CD4-positive, alpha-beta T cell (primary cell): ENCODE data around the gene WNK3. TPM values are rescaled to one million over a fixed set of nuclear protein-coding genes. Genes with fewer than 3 reads are reported as not detected.

ENCODE experiments used
- ATAC-seq: fragments of 200-7000 bp; cut with Tn5 transposase; one replicate; pipeline ENCODE4 v1.10.0; 2022; ENCODE audit warnings: mild to moderate bottlenecking; ENCODE audit not compliant: poor library complexity
- CTCF ChIA-PET: fragments of 350-600 bp; sonication (Branson Sonifier 250); formaldehyde crosslinking; loops from one replicate; lab custom pipeline; 2021; ENCODE audit warnings: antibody characterized with exemption, inconsistent platforms; lab: Charles Lee
- POLR2A ChIA-PET: fragments of 350-600 bp; sonication (Branson Sonifier 250); formaldehyde crosslinking; loops from one replicate; lab custom pipeline; 2021; ENCODE audit warnings: antibody characterized with exemption, inconsistent platforms; lab: Charles Lee
- DNase-seq, 14 experiments: peaks; one replicate each; pipeline ENCODE4 v3.0.0-alpha.2; 2013 to 2020; ENCODE audit warnings: mixed read lengths in 2 of 14
- H3K27ac ChIP-seq, 2 donors: one replicate each; pipeline versions ENCODE4 v1.5.1 to v1.7.0; 2013; ENCODE audit warnings: low read length in 2 of 2, low read depth in 1 of 2, mild to moderate bottlenecking in 1 of 2
- H3K27me3 ChIP-seq, 2 experiments: 1 replicate in 1 of 2; 2 replicates in 1 of 2; pipeline versions ENCODE4 v1.6.1 to v1.7.0; 2013; ENCODE audit warnings: low read length in 2 of 2, control low read depth in 1 of 2, mild to moderate bottlenecking in 1 of 2, moderate library complexity in 1 of 2; ENCODE audit not compliant: insufficient read depth in 2 of 2, control insufficient read depth in 1 of 2
- H3K36me3 ChIP-seq: one replicate; pipeline ENCODE4 v1.6.1; 2013; ENCODE audit warnings: low read length, control low read depth; ENCODE audit not compliant: insufficient read depth
- H3K4me1 ChIP-seq: one replicate; pipeline ENCODE4 v1.6.1; 2013; ENCODE audit warnings: low read length, control low read depth; ENCODE audit not compliant: insufficient read depth
- H3K4me3 ChIP-seq: one replicate; pipeline ENCODE4 v1.5.1; 2013; ENCODE audit warnings: mild to moderate bottlenecking, low read length, moderate library complexity
- H3K9me3 ChIP-seq, 2 experiments: 1 replicate in 1 of 2; 2 replicates in 1 of 2; pipeline versions ENCODE4 v1.6.1 to v1.7.0; 2013; ENCODE audit warnings: low read length in 2 of 2, mild to moderate bottlenecking in 2 of 2, control low read depth in 1 of 2, moderate library complexity in 1 of 2; ENCODE audit not compliant: control insufficient read depth in 1 of 2, insufficient read depth in 1 of 2
- H3K27ac Mint-ChIP-seq: one replicate; pipeline ENCODE4 v1.8.0; 2020; ENCODE audit warnings: mixed read lengths
- H3K27me3 Mint-ChIP-seq: one replicate; pipeline ENCODE4 v1.8.0; 2021; ENCODE audit warnings: mixed read lengths
- H3K36me3 Mint-ChIP-seq: one replicate; pipeline ENCODE4 v1.8.0; 2021; ENCODE audit warnings: low read depth, mixed read lengths
- H3K4me1 Mint-ChIP-seq: one replicate; pipeline ENCODE4 v1.8.0; 2021; ENCODE audit warnings: low read depth, mixed read lengths
- H3K4me3 Mint-ChIP-seq: one replicate; pipeline ENCODE4 v1.8.0; 2020; ENCODE audit warnings: mild to moderate bottlenecking, mixed read lengths
- H3K9me3 Mint-ChIP-seq: one replicate; pipeline ENCODE4 v1.8.0; 2020; ENCODE audit warnings: mixed read lengths
- intact Hi-C, 2 experiments: fragments of 100-400 bp; cut with DNase I in 1 of 2; cut with micrococcal nuclease in 1 of 2; formaldehyde crosslinking; loops; one replicate each; pipeline versions ENCODE4 v1.15.1 to v1.9.0; 2023 to 2025; cut with DNase I, micrococcal nuclease
- total RNA-seq, 174 experiments: library from RNA in 2 of 174; stranded (reverse) in 2 of 174; gene quantifications; one replicate each; pipeline ENCODE4 v1.2.3 and lab custom pipeline; 2021 to 2026
- TF ChIP-seq, protein P1 (sequence below): fragments of 200-600 bp; IDR thresholded peaks from one replicate; pipeline ENCODE4 v1.8.0; 2022; ENCODE audit warnings: antibody characterized with exemption, mild to moderate bottlenecking

Gene WNK3
- total RNA-seq, 2 experiments from 2014 or later: 0.16 to 0.25 TPM

DNA sequence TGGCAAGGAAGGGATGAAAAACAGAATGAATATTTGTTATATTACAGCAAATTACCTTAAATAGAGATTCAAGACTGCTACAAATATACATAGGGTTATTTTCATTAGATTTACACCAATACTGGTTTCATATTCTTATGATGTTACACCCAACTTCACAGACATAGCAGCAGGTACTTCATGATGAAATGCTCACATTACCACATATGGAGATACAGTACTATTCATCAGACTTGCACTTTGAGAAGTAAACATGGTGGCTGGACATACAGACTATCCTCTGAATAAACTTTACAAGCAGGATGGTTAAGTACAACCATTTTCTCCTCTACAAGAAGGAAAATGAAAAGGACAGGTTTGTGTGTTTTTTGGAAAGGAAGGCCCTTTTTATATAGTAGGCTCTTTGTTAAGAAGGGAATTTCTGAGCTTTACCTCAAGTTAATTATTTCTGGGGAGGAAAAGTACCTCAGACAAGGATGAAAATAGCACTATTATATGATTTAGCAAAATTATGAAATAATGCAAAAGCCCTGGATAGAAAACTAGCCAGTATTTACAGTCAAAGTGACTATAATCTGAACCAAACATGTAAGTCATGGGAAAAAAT is 162.8 kb downstream of the WNK3 start:
- Mint-ChIP-seq H3K4me1 (no peaks in the 10 kb centered on the region), H3K9me3 (no peaks in the 10 kb centered on the region)
- POLR2A ChIA-PET: no interaction called here

DNA sequence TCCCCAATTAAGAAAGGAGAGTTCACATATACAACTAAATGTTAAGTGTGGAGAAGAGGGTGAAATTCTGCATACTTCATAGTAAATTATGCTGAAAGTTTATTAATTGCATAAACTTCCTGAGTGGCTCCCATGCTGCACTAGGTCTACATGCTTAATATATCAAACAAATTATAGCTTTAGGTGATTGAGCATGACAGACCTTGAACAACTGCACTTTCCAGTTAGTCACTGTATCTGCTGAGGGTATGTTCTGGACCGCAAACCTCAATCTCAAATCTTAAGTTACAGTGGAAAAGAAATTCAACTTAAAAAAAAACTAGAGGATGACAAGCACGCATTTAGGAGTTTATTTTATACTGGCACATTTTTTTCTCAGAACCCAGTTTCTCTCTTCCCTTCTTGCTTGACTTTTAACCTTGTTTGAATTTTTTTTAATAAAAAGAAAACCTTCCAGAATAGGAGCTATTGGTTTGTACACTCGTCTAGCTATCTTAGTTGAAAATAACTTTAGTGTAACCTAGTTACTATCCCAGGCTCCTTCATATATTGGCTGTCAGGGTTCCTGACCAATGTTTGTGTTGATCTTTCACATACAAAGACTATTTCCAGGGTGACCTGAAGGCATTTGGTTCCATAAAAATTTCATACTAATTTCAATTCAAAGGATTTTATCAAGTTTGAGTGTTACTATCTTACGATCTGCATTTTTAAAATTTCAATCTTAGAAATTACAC is 164.6 kb downstream of the WNK3 start:
- H3K27me3 ChIP-seq: no peaks in the 10 kb centered on the region
- CTCF ChIA-PET: no interaction called here
- no peaks in the 10 kb centered on the region for H3K9me3 Mint-ChIP-seq
- POLR2A ChIA-PET: no interaction called here
- intact Hi-C loops: no loop called here
- no peak overlapping the region for H3K27ac ChIP-seq
- H3K36me3 Mint-ChIP-seq: no peaks in the 10 kb centered on the region
- H3K4me1 ChIP-seq: no peaks in the 10 kb centered on the region
- H3K27ac Mint-ChIP-seq: no peak overlapping the region
- DNase-seq (no peak), ATAC-seq (no peak)
- H3K9me3 ChIP-seq: no peaks in the 10 kb centered on the region
- H3K4me3 ChIP-seq: no peak overlapping the region
- H3K4me1 Mint-ChIP-seq: no peaks in the 10 kb centered on the region
- H3K4me3 Mint-ChIP-seq: no peak overlapping the region
- no peaks in the 10 kb centered on the region for H3K27me3 Mint-ChIP-seq
- H3K36me3 ChIP-seq: no peaks in the 10 kb centered on the region
- TF ChIP-seq, protein P1, sequence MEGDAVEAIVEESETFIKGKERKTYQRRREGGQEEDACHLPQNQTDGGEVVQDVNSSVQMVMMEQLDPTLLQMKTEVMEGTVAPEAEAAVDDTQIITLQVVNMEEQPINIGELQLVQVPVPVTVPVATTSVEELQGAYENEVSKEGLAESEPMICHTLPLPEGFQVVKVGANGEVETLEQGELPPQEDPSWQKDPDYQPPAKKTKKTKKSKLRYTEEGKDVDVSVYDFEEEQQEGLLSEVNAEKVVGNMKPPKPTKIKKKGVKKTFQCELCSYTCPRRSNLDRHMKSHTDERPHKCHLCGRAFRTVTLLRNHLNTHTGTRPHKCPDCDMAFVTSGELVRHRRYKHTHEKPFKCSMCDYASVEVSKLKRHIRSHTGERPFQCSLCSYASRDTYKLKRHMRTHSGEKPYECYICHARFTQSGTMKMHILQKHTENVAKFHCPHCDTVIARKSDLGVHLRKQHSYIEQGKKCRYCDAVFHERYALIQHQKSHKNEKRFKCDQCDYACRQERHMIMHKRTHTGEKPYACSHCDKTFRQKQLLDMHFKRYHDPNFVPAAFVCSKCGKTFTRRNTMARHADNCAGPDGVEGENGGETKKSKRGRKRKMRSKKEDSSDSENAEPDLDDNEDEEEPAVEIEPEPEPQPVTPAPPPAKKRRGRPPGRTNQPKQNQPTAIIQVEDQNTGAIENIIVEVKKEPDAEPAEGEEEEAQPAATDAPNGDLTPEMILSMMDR: no peak

More for the DNA sequence above, 162.8 kb downstream of the WNK3 start:
- no peaks in the 10 kb centered on the region for H3K4me1 ChIP-seq
- Mint-ChIP-seq H3K4me3 (no peak overlapping the region), H3K27ac (no peak overlapping the region), H3K36me3 (no peaks in the 10 kb centered on the region), H3K27me3 (peaks cover 5% of the 10 kb centered on the region)
- no peak overlapping the region for H3K4me3 ChIP-seq
- intact Hi-C loops: no loop called here
- no peak overlapping the region for H3K27ac ChIP-seq
- peaks cover 0 to 4% of the 10 kb centered on the region in 2 experiments for H3K27me3 ChIP-seq
- no peaks in the 10 kb centered on the region for H3K9me3 ChIP-seq
- CTCF ChIA-PET: no interaction called here
- TF ChIP-seq, protein P1: no peak
- H3K36me3 ChIP-seq: no peaks in the 10 kb centered on the region
- ATAC-seq (no peak), DNase-seq (no peak)

DNA sequence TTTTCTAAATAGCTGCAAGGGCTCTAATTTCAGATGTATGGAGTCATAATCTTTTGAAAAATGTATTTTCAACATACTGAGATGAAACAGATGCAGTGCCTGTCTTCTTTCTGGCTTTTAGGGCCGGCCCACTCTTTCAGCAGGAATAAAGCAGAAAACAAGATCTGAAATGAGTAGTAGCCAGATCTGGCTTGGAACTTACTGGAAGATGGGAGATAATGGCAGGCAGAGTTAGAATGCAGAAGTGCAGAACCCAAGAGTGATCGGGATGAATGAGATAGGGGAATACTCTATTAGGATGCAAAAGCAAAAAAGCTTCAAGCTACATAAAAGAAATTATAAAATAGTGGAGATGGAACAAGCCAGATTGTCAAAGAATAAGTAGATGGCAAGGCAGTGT is 173.4 kb downstream of the WNK3 start:
- CTCF ChIA-PET: no interaction called here
- intact Hi-C loops: loop anchor here in 1 of 2 experiments (5.0 to 10.0 kb wide), 4 partner anchors 173 to 1530 kb away; partner anchors contain the start of genes GNL3L, RRAGB and WNK3
- DNase-seq: no peak
- no peak overlapping the region for H3K4me3 Mint-ChIP-seq
- Histone ChIP-seq H3K36me3 (no peaks in the 10 kb centered on the region), H3K27ac (no peak overlapping the region), H3K9me3 (no peaks in the 10 kb centered on the region), H3K4me1 (peaks cover 29% of the 10 kb centered on the region), H3K4me3 (no peak overlapping the region), H3K27me3 (no peaks in the 10 kb centered on the region)
- POLR2A ChIA-PET: interaction anchor here (2.8 kb wide), 1 partner anchor 141 kb away, joined by 43 read pairs; the partner anchor contains the start of gene PHF8
- H3K4me1 Mint-ChIP-seq: peaks cover 32% of the 10 kb centered on the region
- no peaks in the 10 kb centered on the region for H3K9me3 Mint-ChIP-seq
- H3K27me3 Mint-ChIP-seq: no peaks in the 10 kb centered on the region
- peaks cover 23% of the 10 kb centered on the region for H3K36me3 Mint-ChIP-seq
- no peak for ATAC-seq
- TF ChIP-seq, protein P1: no peak
- H3K27ac Mint-ChIP-seq: no peak overlapping the region
